Measurements from ENCODE around the gene PDZK1IP1.

The PDZK1IP1 gene

GRCh38 chr1:47189844-47190508, at the start of gene PDZK1IP1:
Gene PDZK1IP1, minus strand, starts transcription at chr1:47190036. Its CDS starts 104 bp downstream, at chr1:47189932.
- no peak for DNase-seq (ENCODE audit: low spot score)

- DNase-seq (ENCODE audit: low spot score) = no peak
These were observed 49.2 kb upstream of the PDZK1IP1 start for GRCh38 chr1:47238935-47239592.

- DNase-seq (ENCODE audit: low spot score) = no peak
These were observed 46.0 kb upstream of the PDZK1IP1 start for GRCh38 chr1:47235806-47236205.

GRCh38 chr1:47235241-47235681, 45.4 kb upstream of the PDZK1IP1 start:
- no peak for DNase-seq (ENCODE audit: low spot score)

GRCh38 chr1:47233186-47233585, 43.4 kb upstream of the PDZK1IP1 start:
- no peak for DNase-seq (ENCODE audit: low spot score)

- no peak for DNase-seq (ENCODE audit: low spot score)
These were observed 42.5 kb upstream of the PDZK1IP1 start, which contains the start of gene TAL1 for GRCh38 chr1:47232187-47232874. Gene TAL1, minus strand, starts transcription at chr1:47232225. Its CDS starts 6,337 bp downstream, at chr1:47225888.

- no peak for DNase-seq (ENCODE audit: low spot score)
These were observed 41.7 kb upstream of the PDZK1IP1 start for GRCh38 chr1:47231301-47232186.

GRCh38 chr1:47230692-47231300, 41.0 kb upstream of the PDZK1IP1 start:
- DNase-seq (ENCODE audit: low spot score) = no peak

- DNase-seq (ENCODE audit: low spot score) = no peak
These were observed 40.3 kb upstream of the PDZK1IP1 start for GRCh38 chr1:47229886-47230691.

GRCh38 chr1:47229031-47229885, 39.4 kb upstream of the PDZK1IP1 start:
- no peak for DNase-seq (ENCODE audit: low spot score)

GRCh38 chr1:47228644-47229030, 38.8 kb upstream of the PDZK1IP1 start:
- no peak for DNase-seq (ENCODE audit: low spot score)

- no peak for DNase-seq (ENCODE audit: low spot score)
These were observed 37.8 kb upstream of the PDZK1IP1 start for GRCh38 chr1:47227341-47228232.

- no peak for DNase-seq (ENCODE audit: low spot score)
These were observed 37.0 kb upstream of the PDZK1IP1 start for GRCh38 chr1:47226839-47227215.

- DNase-seq (ENCODE audit: low spot score) = no peak
These were observed 36.4 kb upstream of the PDZK1IP1 start for GRCh38 chr1:47226121-47226838.

- DNase-seq (ENCODE audit: low spot score) = no peak
These were observed 35.7 kb upstream of the PDZK1IP1 start for GRCh38 chr1:47225430-47226100.

GRCh38 chr1:47224676-47225399, 35.0 kb upstream of the PDZK1IP1 start:
- DNase-seq (ENCODE audit: low spot score) = no peak

Data from hepatic stellate cell (primary cell).